H1 (cell line): ENCODE data around the gene CASZ1. TPM values are rescaled to one million over a fixed set of nuclear protein-coding genes. Genes with fewer than 3 reads are reported as not detected.

Experiments used
- BCL11A ChIP-seq, 2 experiments: IDR thresholded peaks; one replicate each; pipeline ENCODE4 v1.6.1; 2011; ENCODE audit warnings: low read depth in 2 of 2, low read length in 2 of 2, mild to moderate bottlenecking in 2 of 2
- CTCF ChIP-seq, 3 experiments: IDR thresholded peaks; 1 replicate in 2 of 3; 2 replicates in 1 of 3; pipeline versions ENCODE4 v1.5.1 to v1.6.1; 2011; ENCODE audit warnings: low read length in 3 of 3, mild to moderate bottlenecking in 3 of 3, inconsistent platforms in 2 of 3, low read depth in 1 of 3, moderate library complexity in 1 of 3; ENCODE audit not compliant: insufficient read depth in 1 of 3; ENCODE audit errors: control extremely low read depth in 1 of 3
- RAD21 ChIP-seq, 2 experiments: IDR thresholded peaks in 1 of 2; conservative IDR thresholded peaks in 1 of 2; 2 replicates each; pipeline ENCODE4 v1.6.1; 2011; ENCODE audit warnings: low read depth in 2 of 2, low read length in 2 of 2, improper control_type of control experiment in 1 of 2, inconsistent platforms in 1 of 2, mild to moderate bottlenecking in 1 of 2, moderate library complexity in 1 of 2
- SP2 ChIP-seq: IDR thresholded peaks from 2 replicates; pipeline ENCODE4 v1.6.1; 2012; ENCODE audit warnings: mild to moderate bottlenecking, low read length, inconsistent platforms
- polyA plus RNA-seq, 7 experiments: library from polyadenylated mRNA; depleted of rRNA in 3 of 7; stranded (reverse) in 5 of 7; unstranded in 2 of 7; fragments of >200 nt in 5 of 7; fragments of 200-250 nt in 2 of 7; gene quantifications; 1 replicate in 5 of 7; 2 replicates in 1 of 7; 4 replicates in 1 of 7; pipeline versions ENCODE4 v1.2.1 to v1.2.3, GENCODE V29; 2011 to 2013; ENCODE audit warnings: missing spikeins in 2 of 7, mixed read lengths in 2 of 7
- total RNA-seq: library from RNA; stranded (reverse); fragmentation: NEBNext Ultra II Directional; extraction: Animal tissue kit (Norgen Biotek cat#: 25700); gene quantifications from 2 replicates; pipeline ENCODE4 v1.2.1, GENCODE V29; 2021
- TF ChIP-seq, protein P1 (sequence below): IDR thresholded peaks from 2 replicates; pipeline ENCODE4 v1.6.1; 2011; ENCODE audit warnings: low read depth, mild to moderate bottlenecking, low read length; ENCODE audit not compliant: insufficient read depth
- TF ChIP-seq, protein P2 (sequence below): fragments of 300-600 bp; sonication (generic); IDR thresholded peaks from 2 replicates; pipeline ENCODE4 v1.7.1; 2012; ENCODE audit warnings: low read length, moderate library complexity, mild to moderate bottlenecking, inconsistent platforms; ENCODE audit not compliant: insufficient replicate concordance

CASZ1 gene
- total and polyA plus RNA-seq, 2 of the 8 experiments (the other 6 are each of a cell fraction or from before 2014, with no cell fraction given) = 4.4 to 7.7 TPM

- no peak for TF ChIP-seq BCL11A (IDR thresholded peaks at IDR 0.05; ENCODE audit: low read depth in 2 of 2, low read length in 2 of 2)
- TF ChIP-seq, protein P1, sequence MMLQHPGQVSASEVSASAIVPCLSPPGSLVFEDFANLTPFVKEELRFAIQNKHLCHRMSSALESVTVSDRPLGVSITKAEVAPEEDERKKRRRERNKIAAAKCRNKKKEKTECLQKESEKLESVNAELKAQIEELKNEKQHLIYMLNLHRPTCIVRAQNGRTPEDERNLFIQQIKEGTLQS = no peak
- TF ChIP-seq RAD21 (IDR thresholded peaks at IDR 0.05 in 1 of 2, conservative IDR thresholded peaks at IDR 0.05 in 1 of 2; ENCODE audit: low read depth in 2 of 2, low read length in 2 of 2) = no peak
- no peak for TF ChIP-seq CTCF (IDR thresholded peaks at IDR 0.05; ENCODE audit: control extremely low read depth in 1 of 3, insufficient read depth in 1 of 3, low read depth in 1 of 3, low read length in 3 of 3)
- TF ChIP-seq SP2 = no peak
- TF ChIP-seq, protein P2, sequence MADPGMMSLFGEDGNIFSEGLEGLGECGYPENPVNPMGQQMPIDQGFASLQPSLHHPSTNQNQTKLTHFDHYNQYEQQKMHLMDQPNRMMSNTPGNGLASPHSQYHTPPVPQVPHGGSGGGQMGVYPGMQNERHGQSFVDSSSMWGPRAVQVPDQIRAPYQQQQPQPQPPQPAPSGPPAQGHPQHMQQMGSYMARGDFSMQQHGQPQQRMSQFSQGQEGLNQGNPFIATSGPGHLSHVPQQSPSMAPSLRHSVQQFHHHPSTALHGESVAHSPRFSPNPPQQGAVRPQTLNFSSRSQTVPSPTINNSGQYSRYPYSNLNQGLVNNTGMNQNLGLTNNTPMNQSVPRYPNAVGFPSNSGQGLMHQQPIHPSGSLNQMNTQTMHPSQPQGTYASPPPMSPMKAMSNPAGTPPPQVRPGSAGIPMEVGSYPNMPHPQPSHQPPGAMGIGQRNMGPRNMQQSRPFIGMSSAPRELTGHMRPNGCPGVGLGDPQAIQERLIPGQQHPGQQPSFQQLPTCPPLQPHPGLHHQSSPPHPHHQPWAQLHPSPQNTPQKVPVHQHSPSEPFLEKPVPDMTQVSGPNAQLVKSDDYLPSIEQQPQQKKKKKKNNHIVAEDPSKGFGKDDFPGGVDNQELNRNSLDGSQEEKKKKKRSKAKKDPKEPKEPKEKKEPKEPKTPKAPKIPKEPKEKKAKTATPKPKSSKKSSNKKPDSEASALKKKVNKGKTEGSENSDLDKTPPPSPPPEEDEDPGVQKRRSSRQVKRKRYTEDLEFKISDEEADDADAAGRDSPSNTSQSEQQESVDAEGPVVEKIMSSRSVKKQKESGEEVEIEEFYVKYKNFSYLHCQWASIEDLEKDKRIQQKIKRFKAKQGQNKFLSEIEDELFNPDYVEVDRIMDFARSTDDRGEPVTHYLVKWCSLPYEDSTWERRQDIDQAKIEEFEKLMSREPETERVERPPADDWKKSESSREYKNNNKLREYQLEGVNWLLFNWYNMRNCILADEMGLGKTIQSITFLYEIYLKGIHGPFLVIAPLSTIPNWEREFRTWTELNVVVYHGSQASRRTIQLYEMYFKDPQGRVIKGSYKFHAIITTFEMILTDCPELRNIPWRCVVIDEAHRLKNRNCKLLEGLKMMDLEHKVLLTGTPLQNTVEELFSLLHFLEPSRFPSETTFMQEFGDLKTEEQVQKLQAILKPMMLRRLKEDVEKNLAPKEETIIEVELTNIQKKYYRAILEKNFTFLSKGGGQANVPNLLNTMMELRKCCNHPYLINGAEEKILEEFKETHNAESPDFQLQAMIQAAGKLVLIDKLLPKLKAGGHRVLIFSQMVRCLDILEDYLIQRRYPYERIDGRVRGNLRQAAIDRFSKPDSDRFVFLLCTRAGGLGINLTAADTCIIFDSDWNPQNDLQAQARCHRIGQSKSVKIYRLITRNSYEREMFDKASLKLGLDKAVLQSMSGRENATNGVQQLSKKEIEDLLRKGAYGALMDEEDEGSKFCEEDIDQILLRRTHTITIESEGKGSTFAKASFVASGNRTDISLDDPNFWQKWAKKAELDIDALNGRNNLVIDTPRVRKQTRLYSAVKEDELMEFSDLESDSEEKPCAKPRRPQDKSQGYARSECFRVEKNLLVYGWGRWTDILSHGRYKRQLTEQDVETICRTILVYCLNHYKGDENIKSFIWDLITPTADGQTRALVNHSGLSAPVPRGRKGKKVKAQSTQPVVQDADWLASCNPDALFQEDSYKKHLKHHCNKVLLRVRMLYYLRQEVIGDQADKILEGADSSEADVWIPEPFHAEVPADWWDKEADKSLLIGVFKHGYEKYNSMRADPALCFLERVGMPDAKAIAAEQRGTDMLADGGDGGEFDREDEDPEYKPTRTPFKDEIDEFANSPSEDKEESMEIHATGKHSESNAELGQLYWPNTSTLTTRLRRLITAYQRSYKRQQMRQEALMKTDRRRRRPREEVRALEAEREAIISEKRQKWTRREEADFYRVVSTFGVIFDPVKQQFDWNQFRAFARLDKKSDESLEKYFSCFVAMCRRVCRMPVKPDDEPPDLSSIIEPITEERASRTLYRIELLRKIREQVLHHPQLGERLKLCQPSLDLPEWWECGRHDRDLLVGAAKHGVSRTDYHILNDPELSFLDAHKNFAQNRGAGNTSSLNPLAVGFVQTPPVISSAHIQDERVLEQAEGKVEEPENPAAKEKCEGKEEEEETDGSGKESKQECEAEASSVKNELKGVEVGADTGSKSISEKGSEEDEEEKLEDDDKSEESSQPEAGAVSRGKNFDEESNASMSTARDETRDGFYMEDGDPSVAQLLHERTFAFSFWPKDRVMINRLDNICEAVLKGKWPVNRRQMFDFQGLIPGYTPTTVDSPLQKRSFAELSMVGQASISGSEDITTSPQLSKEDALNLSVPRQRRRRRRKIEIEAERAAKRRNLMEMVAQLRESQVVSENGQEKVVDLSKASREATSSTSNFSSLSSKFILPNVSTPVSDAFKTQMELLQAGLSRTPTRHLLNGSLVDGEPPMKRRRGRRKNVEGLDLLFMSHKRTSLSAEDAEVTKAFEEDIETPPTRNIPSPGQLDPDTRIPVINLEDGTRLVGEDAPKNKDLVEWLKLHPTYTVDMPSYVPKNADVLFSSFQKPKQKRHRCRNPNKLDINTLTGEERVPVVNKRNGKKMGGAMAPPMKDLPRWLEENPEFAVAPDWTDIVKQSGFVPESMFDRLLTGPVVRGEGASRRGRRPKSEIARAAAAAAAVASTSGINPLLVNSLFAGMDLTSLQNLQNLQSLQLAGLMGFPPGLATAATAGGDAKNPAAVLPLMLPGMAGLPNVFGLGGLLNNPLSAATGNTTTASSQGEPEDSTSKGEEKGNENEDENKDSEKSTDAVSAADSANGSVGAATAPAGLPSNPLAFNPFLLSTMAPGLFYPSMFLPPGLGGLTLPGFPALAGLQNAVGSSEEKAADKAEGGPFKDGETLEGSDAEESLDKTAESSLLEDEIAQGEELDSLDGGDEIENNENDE = no peak
Measured at GRCh38 chr1:10610901-10611600, 185.4 kb downstream of the CASZ1 start (continued).
